SJSA1 (cell line): ENCODE results near the gene DENND1C. TPM values are rescaled to one million over a fixed set of nuclear protein-coding genes. Genes with fewer than 3 reads are reported as not detected.
A peak's percentile ranks its signal among the peaks of the same experiment; 100 is the strongest.
"Not testable (repeated sequence)": the region's sequence is repeated elsewhere in the genome, so short reads cannot be mapped to it uniquely, and the experiment has no call there.

ENCODE experiments used
- DNase-seq, 2 experiments: peaks; one replicate each; pipeline ENCODE4 v3.0.0-alpha.2; 2015 to 2020; ENCODE audit warnings: low spot score in 2 of 2, low read depth in 1 of 2
- H3K27ac ChIP-seq: fragments of 250-450 bp; sonication (Bioruptor Pico); 2 replicates; pipeline ENCODE4 v1.5.1; 2020; ENCODE audit warnings: mild to moderate bottlenecking, moderate library complexity
- H3K27me3 ChIP-seq: fragments of 250-450 bp; sonication (Bioruptor Pico); replicated peaks from 2 replicates; pipeline ENCODE4 v1.5.1; 2020; ENCODE audit warnings: mild to moderate bottlenecking, moderate library complexity
- H3K36me3 ChIP-seq: fragments of 250-450 bp; sonication (Bioruptor Pico); 2 replicates; pipeline ENCODE4 v1.5.1; 2020; ENCODE audit warnings: mild to moderate bottlenecking
- H3K4me1 ChIP-seq: fragments of 250-450 bp; sonication (Bioruptor Pico); replicated peaks from 2 replicates; pipeline ENCODE4 v1.6.1; 2021; ENCODE audit warnings: mild to moderate bottlenecking
- H3K4me3 ChIP-seq: fragments of 250-450 bp; sonication (Bioruptor Pico); 2 replicates; pipeline ENCODE4 v1.5.1; 2020; ENCODE audit warnings: mild to moderate bottlenecking
- H3K9me3 ChIP-seq: fragments of 250-450 bp; sonication (Bioruptor Pico); replicated peaks from 2 replicates; pipeline ENCODE4 v1.5.1; 2020; ENCODE audit warnings: mild to moderate bottlenecking
- total RNA-seq: library from RNA; depleted of rRNA; stranded (reverse); fragments of >200 nt; shearing (Covaris generic); gene quantifications from 2 replicates; pipeline ENCODE4 v1.2.3, GENCODE V29; 2014

Gene DENND1C
- total RNA-seq, 1 experiment from 2014 or later = not detected

DNA sequence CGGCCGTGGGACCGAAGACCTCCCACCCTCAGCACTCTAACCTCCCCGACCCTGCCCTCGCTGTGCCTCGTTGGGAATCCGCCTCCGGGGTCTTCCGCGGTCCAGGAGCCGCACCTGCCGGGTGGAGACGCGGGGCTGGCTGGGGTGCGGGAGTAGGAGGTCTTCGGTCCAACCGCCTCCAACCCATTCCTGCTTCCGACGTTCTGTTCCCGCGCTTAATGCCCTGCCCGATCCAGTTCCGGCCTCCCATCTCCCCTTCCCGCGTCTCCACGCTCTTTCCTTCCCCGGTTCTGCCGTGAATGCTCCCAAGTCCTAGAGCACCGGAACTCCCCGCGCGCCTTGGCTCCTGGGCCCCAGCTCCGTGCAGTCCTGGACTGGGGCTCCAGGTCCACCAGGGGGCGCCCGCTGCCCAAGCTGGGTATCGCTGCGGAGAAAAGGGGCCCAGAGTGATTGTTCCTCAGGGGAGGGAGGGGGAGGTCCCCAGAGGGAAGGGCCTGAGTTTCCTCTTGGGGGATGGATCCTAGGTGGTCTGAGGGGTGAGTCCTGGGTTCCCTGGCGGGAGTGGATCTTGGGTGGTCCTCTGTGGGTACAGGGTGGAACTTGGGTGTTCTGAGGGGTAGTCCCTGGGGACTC lies 35.2 kb upstream of the DENND1C start:
- peaks cover 39% of the 10 kb centered on the region for H3K4me1 ChIP-seq
- H3K27ac ChIP-seq = peak overlapping the region; percentile 10
- H3K27me3 ChIP-seq = no peaks in the 10 kb centered on the region
- H3K4me3 ChIP-seq = peak overlapping the region; percentile 44
- H3K9me3 ChIP-seq = no peaks in the 10 kb centered on the region
- DNase-seq = peak; percentile 89 to 92
- H3K36me3 ChIP-seq = no peaks in the 10 kb centered on the region

DNA sequence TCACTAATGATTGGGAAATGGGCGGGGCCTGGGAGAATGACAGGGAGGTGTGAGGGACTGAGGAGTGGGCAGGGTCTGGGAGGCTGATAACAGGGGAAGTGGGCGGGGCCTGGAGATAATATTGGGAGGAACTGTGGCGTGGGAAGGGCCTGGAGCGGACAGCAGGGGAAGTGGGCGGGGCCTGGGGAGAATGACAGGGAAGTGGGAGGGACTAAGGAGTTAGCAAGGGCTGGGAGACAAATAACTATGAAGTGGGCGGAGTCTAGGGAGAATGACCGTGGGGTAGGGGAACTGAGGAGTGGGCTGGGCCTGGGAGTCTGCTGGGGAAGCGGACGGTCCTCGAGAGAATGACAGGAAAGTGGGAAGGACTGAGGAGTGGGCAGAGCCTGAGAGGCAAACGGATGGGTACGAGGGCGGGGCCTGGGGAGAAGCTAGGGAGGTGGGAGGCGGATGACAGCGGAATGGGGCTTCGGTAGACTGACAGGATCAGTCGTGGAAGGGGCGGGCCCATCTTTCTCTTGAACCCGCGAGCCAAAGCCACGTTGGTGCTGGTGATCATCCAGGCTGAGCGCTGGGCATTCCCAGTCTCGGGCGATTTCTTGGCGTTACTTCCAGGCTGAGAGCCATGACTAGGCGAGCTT lies 34.6 kb upstream of the DENND1C start:
- DNase-seq = peak; percentile 91 to 96
- H3K27ac ChIP-seq = peak overlapping the region; percentile 10

DNA sequence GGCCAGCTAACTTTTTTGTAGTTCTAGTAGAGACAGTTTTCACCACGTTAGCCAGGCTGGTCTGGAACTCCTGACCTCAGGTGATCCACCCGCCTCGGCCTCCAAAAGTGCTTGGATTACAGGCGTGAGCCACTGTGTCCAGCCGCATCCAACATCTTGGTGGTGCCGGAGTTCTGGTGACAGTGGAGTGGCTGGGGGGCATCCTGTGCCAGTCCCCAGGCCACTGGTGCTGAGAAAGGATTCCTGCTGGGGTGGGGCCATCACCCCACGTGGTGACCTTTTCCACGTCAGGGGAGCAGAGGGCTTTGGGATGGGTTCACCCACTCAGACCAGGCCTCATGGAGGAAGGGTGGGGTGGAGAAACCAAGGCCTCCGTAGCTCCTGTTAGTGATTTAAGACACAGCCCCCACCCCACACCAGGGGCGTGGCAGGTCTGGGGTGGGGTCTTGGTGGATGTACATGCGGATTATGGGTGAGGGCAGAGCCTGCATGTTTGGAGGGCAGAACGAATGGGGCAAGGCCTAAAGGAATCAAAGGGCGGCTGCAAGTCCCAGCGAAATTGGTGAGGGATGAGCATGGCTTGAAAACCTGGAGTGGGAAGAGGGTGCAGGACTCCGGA lies 33.4 kb upstream of the DENND1C start:
- Histone ChIP-seq H3K27me3 (no peaks in the 10 kb centered on the region), H3K9me3 (no peaks in the 10 kb centered on the region), H3K36me3 (no peaks in the 10 kb centered on the region), H3K4me3 (no peak overlapping the region), H3K4me1 (peaks cover 36% of the 10 kb centered on the region), H3K27ac (no peak overlapping the region)
- no peak for DNase-seq

More for the DNA sequence above, 34.6 kb upstream of the DENND1C start:
- Histone ChIP-seq H3K9me3 (no peaks in the 10 kb centered on the region), H3K4me1 (peaks cover 36% of the 10 kb centered on the region), H3K4me3 (peak overlapping the region; percentile 44), H3K36me3 (no peaks in the 10 kb centered on the region), H3K27me3 (no peaks in the 10 kb centered on the region)

DNA sequence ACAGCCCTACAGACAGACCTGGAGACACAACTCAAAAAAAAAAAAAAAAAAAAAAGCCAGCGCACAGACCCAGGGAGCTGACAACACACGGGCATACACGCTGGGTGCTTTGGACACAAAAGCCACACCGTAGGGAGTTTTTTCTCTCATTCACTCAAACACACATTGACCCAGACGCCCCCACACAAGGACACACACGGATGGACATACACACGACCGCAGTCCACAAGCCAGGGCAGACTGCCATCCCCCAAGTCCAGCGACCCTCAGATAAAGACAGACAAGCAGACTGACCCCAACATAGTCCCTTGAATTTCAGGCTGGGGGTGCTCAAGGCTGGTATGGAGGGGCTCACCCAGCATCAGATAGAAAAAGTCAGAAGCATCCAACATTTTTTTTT lies 32.5 kb upstream of the DENND1C start:
- H3K36me3 ChIP-seq = no peaks in the 10 kb centered on the region
- no peaks in the 10 kb centered on the region for H3K27me3 ChIP-seq
- no peak for DNase-seq
- no peaks in the 10 kb centered on the region for H3K9me3 ChIP-seq
- H3K27ac ChIP-seq = no peak overlapping the region
- no peak overlapping the region for H3K4me3 ChIP-seq
- peaks cover 28% of the 10 kb centered on the region for H3K4me1 ChIP-seq

DNA sequence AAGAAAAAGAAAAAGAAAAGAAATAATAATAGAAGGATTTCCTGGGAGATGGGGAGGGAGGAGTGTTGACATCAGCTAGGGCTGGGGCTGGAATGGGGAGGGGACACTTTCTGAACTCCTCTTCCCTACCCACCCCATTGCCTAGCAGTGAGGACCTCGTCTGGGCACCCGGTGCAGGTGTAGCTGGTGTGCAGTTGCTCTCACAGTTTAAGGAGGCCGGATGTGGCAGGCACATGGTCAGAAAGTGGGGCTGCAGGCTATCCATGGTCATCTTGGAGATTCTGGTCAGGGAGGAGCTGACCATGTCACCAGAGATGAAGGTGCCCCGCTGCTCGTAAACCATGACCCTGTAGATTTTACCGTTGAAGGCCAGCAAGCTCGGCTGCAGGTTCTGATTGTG lies 29.0 kb upstream of the DENND1C start:
- Histone ChIP-seq H3K4me1 (no peaks in the 10 kb centered on the region), H3K27me3 (no peaks in the 10 kb centered on the region), H3K36me3 (no peaks in the 10 kb centered on the region), H3K9me3 (no peaks in the 10 kb centered on the region), H3K27ac (no peak overlapping the region), H3K4me3 (no peak overlapping the region)
- DNase-seq = no peak

DNA sequence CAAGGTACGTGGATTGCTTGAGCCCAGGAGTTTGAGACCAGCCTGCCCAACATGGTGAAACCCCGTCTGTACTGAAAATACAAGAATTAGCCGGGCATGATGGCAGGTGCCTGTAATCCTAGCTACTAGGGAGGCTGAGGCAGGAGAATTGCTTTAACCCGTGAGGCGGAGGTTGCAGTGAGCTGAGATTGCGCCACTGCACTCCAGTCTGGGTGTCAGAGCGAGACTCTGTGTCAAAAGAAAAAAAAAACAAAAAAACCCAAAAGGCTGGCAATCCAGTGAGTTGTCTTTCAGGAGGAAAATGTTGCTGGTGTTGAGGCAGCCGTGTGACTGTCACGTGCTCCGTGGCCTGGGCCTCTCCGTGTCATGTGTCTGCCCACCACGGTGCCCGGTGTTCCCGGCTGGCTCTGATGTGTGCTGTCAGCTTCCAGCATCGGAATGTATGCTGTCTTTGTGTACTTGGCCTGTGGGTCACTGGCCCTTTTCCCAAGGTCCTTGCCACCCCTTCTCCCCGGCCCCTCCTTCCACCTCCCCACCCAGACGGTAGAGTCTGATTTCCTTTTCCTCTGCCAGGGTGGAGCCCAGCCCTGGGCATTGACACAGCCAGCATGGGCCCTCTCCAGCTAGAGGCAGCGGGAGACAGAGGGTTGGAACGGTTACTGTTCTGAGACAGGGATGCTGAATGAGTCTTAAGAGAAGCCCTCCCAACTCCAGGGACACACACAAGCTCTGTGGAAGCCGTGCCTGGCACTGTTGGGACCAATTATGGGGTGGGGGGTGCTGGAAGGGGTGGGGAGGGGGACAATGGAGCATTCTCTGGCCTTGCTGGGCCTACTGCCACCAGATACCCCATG lies 27.8 kb upstream of the DENND1C start:
- Histone ChIP-seq H3K9me3 (no peaks in the 10 kb centered on the region), H3K4me3 (no peak overlapping the region), H3K36me3 (no peaks in the 10 kb centered on the region), H3K4me1 (no peaks in the 10 kb centered on the region), H3K27me3 (no peaks in the 10 kb centered on the region), H3K27ac (no peak overlapping the region)
- DNase-seq = no peak

DNA sequence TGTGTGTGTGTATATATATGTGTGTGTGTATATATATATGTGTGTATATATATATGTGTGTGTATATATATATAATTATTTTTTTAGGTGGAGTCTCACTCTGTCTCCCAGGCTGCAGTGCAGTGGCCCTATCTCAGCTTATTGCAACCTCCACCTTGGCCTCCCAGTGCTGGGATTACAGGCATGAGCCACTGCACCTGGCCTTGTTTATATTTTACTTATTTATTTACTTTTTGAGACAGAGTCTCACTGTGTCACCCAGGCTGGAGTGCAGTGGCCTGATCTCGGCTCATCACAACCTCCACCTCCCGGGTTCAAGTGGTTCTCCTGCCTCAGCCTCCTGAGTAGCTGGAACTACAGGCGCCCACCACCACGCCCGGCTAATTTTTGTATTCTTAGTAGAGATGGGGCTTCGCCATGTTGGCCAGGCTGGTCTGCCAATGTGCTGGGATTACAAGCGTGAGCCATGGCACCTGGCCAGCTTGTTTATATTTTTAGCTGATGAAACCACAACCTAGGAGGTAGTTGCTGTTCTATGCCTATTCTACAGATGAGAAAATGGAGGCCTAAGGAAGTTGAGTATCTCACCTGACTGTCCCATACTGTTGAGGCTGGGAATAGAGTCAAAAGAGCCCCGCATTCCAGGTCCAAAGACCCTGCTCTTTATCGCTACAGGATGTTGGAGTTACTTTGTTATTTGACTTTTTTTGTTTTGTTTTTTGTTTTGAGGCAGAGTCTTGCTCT lies 26.6 kb upstream of the DENND1C start:
- not testable (repeated sequence) for DNase-seq, H3K27me3 ChIP-seq

DNA sequence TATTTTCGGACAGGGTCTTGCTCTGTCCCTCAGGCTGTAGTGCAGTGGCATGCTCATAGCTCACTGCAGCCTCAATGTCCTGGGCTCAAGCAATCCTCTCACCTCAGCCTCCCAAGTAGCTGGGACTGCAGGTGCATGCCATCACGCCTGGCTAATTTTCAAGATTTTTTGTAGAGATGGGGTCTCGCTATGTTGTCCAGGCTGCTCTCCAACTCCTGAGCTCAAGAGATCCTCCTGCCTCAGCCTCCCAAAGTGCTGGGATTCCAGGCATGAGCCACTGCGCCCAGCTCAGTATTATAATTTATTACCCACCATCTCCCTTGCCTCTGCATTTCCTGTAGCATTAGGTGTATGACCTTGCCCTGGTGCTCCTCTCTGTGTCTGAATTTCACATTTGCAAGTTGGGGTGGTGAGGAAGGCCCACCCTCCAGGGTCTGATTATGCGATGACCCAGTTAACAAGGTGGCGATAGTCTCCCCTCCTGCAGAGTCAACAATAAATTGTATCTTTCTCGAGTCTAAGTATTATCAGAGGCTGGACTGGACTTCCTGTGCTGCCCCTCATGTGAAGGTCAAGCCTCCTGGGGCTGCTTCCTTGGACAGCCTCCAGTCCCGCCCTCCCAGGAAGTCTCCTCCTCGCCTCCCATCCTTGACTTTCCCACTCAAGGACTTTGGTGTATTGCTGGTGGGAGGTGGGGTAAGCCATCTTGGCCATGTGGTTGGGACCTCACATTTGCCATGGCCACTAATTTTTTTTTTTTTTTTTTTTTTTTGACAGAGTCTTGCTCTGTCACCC lies 22.0 kb upstream of the DENND1C start:
- DNase-seq = no peak
- no peaks in the 10 kb centered on the region for H3K36me3 ChIP-seq
- H3K9me3 ChIP-seq = no peaks in the 10 kb centered on the region
- no peak overlapping the region for H3K4me3 ChIP-seq
- no peaks in the 10 kb centered on the region for H3K4me1 ChIP-seq
- no peak overlapping the region for H3K27ac ChIP-seq
- peaks cover 18% of the 10 kb centered on the region for H3K27me3 ChIP-seq

More for the DNA sequence above, 26.6 kb upstream of the DENND1C start:
- H3K4me3 ChIP-seq, H3K4me1 ChIP-seq, H3K9me3 ChIP-seq, H3K27ac ChIP-seq, H3K36me3 ChIP-seq: not testable (repeated sequence)

DNA sequence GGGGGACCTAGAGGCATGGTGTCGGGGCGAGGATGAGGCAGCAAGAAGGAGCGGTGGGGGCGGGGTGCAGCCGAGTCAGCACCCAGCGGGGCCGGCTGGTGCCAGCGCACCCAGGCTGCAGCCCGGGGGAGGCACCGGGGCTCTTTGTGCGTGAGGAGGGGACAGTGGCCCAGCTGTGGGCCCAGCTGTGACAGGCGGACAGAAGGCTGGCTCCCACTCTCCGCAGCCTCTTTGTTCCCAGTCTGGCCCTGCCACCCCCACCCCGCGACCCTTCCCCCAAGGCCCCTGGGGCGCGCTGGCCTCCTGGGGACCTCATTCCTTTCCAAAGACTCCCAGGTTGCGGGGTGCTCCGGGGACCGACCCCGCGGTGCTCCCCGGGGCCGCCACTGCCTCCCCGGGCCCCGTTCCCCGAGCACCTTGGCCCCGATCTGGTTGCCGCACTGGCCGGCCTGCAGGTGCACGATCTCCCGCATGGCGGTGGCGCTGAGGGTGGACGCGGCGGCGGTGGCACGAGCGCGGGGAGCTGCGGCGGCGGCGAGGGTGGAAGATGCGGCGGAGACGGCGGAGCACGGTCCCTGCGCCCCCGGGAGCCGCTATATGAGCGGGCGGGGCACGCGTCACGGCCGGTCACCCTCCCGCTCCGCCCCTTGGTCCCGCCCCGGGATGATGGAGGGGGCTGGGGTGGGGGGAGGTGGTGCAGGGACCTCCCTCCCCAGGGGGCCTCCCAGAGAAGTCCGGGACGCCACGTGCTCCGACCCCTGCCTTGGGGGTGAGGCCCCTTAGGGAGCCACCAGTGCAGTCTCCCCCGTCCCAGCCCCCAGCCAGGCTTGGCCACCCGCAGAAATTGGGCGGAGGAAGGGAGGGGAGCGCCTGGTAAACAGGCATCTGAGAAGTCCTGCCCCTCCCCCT lies 20.4 kb upstream of the DENND1C start, which contains the start of gene TUBB4A:
Gene TUBB4A (minus strand): TSS at position 570 of the 909 bp plus-strand sequence. CDS start 97 bp downstream, at position 473.
- DNase-seq = no peak

DNA sequence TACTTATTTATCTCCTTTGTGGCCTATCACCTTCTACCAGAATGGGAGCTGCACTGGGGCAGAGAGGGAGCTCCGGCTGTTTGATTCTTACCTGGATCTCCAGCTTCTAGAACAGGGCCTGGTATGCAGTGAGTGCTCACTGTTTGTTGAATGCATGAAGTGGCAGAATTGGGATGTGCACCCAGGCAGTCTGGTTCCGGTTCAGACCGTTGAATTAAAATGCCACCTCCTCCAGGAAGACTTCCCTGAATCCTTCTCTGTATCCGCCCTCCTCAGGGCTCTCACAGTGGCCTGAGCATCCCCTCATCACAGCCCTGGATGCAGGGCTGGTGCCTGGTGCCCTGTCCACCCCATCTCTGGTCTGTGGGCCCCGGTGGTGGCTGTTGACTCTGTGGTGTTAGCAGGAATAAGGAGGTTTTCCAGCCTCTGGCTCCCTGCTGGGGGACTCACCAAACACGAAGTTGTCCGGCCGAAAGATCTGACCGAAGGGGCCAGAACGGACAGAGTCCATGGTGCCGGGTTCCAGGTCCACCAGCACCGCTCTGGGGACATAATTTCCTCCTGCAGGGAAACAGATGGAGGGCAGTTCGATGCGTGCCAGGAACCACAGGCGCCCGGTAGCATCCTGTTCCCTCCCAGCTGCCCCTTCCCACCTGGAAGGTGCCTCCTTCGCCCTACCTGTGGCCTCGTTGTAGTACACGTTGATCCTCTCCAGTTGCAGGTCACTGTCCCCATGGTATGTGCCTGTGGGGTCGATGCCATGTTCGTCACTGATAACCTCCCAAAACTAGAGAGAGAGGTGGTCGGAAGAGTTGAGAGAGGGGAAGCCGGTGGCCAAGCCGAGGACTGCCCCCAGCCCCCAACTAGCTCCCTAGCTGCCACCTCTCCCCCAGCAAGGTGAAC lies 19.5 kb upstream of the DENND1C start:
- H3K27me3 ChIP-seq = peaks cover 18% of the 10 kb centered on the region
- H3K4me1 ChIP-seq = no peaks in the 10 kb centered on the region
- no peaks in the 10 kb centered on the region for H3K36me3 ChIP-seq
- H3K4me3 ChIP-seq = no peak overlapping the region
- H3K27ac ChIP-seq = no peak overlapping the region
- H3K9me3 ChIP-seq = no peaks in the 10 kb centered on the region
- no peak for DNase-seq

More for the DNA sequence above, 20.4 kb upstream of the DENND1C start, which contains the start of gene TUBB4A:
- no peak within 1 kb of the TSS for H3K27ac ChIP-seq
- H3K27me3 ChIP-seq = peaks cover 18% of the 10 kb centered on the region
- H3K4me3 ChIP-seq = no peak within 1 kb of the TSS
- H3K9me3 ChIP-seq = no peaks in the 10 kb centered on the region
- H3K36me3 ChIP-seq = no peaks in the 10 kb centered on the region
- H3K4me1 ChIP-seq = no peaks in the 10 kb centered on the region
